Common myeloid progenitor, CD34-positive (primary cell): ENCODE measurements around the gene PTBP2.

Experiments used
- CTCF ChIA-PET: fragments of 350-600 bp; sonication (Branson Sonifier 250); formaldehyde crosslinking; loops from one replicate; lab custom pipeline; 2021; ENCODE audit warnings: antibody characterized with exemption; lab: Charles Lee
- POLR2A ChIA-PET: fragments of 350-600 bp; sonication (Branson Sonifier 250); formaldehyde crosslinking; loops from one replicate; lab custom pipeline; 2021; ENCODE audit warnings: antibody characterized with exemption; lab: Charles Lee
- DNase-seq, 3 donors: peaks; one replicate each; pipeline versions ENCODE4 v3.0.0 to v3.0.0-alpha.2; 2013
- H3K27ac ChIP-seq, 2 experiments: 1 replicate in 1 of 2; 2 replicates in 1 of 2; pipeline ENCODE4 v1.7.0; 2013; ENCODE audit warnings: inconsistent platforms in 2 of 2, low read length in 2 of 2, mild to moderate bottlenecking in 2 of 2, low read depth in 1 of 2, moderate library complexity in 1 of 2; ENCODE audit not compliant: severe bottlenecking in 2 of 2, insufficient read depth in 1 of 2, poor library complexity in 1 of 2
- H3K27me3 ChIP-seq, 5 experiments: replicated peaks in 2 of 5; 1 replicate in 3 of 5; 2 replicates in 2 of 5; pipeline versions ENCODE4 v1.6.1 to v1.7.0; 2013; ENCODE audit warnings: low read length in 4 of 5, mild to moderate bottlenecking in 2 of 5, moderate library complexity in 2 of 5, inconsistent platforms in 1 of 5; ENCODE audit not compliant: insufficient read depth in 5 of 5, control insufficient read depth in 4 of 5
- H3K36me3 ChIP-seq, 4 experiments: 1 replicate in 2 of 4; 2 replicates in 2 of 4; pipeline versions ENCODE4 v1.6.1 to v1.7.0; 2013; ENCODE audit warnings: low read length in 3 of 4, control low read depth in 1 of 4, mild to moderate bottlenecking in 1 of 4; ENCODE audit not compliant: control insufficient read depth in 4 of 4, insufficient read depth in 4 of 4
- H3K4me1 ChIP-seq, 4 experiments: 1 replicate in 3 of 4; 2 replicates in 1 of 4; pipeline versions ENCODE4 v1.6.1 to v1.7.1; 2013; ENCODE audit warnings: low read length in 3 of 4, mild to moderate bottlenecking in 3 of 4, control low read depth in 1 of 4, inconsistent platforms in 1 of 4, moderate library complexity in 1 of 4; ENCODE audit not compliant: control insufficient read depth in 4 of 4, insufficient read depth in 4 of 4; ENCODE audit errors: control extremely low read depth in 1 of 4
- H3K4me3 ChIP-seq, 7 experiments: 1 replicate in 4 of 7; 2 replicates in 3 of 7; pipeline versions ENCODE4 v1.5.1 to v1.7.0; 2013; ENCODE audit warnings: mild to moderate bottlenecking in 7 of 7, low read length in 6 of 7, moderate library complexity in 6 of 7, inconsistent platforms in 2 of 7, low read depth in 2 of 7, control low read depth in 1 of 7; ENCODE audit not compliant: insufficient read depth in 4 of 7, control insufficient read depth in 1 of 7; ENCODE audit errors: extremely low read depth in 1 of 7
- H3K9me3 ChIP-seq, 5 experiments: 1 replicate in 4 of 5; 2 replicates in 1 of 5; pipeline versions ENCODE4 v1.6.1 to v1.7.1; 2013; ENCODE audit warnings: low read length in 4 of 5, mild to moderate bottlenecking in 2 of 5, inconsistent platforms in 1 of 5, low read depth in 1 of 5, moderate library complexity in 1 of 5; ENCODE audit not compliant: control insufficient read depth in 4 of 5, insufficient read depth in 2 of 5; ENCODE audit errors: control extremely low read depth in 1 of 5
- WGBS: methylation state at CpG from one replicate; pipeline ENCODE4 v1.1.5; 2013; ENCODE audit not compliant: insufficient coverage; 5-methylcytosine and 5-hydroxymethylcytosine counted together

PTBP2 gene

GRCh38 chr1:96843601-96844000 is 122.0 kb downstream of the PTBP2 start:
- Histone ChIP-seq H3K4me3 (no peak overlapping the region), H3K36me3 (no peaks in the 10 kb centered on the region), H3K27ac (no peak overlapping the region), H3K27me3 (no peaks in the 10 kb centered on the region), H3K4me1 (peaks cover 0 to 6% (median 0%) of the 10 kb centered on the region in 4 experiments), H3K9me3 (no peaks in the 10 kb centered on the region)
- WGBS = 91% methylated on average over 1 of the region's 1 CpG
- POLR2A ChIA-PET = no interaction called here
- DNase-seq = no peak
- CTCF ChIA-PET = interaction anchor here (0.9 kb wide), 1 partner anchor 607 kb away, joined by 3 read pairs; no protein-coding TSS in a partner anchor

- CTCF ChIA-PET = interaction anchor here (1.4 kb wide), 1 partner anchor 609 kb away, joined by 7 read pairs; no protein-coding TSS in a partner anchor
- peak; percentile 26 to 60 (median 42) for DNase-seq
Observed at GRCh38 chr1:96845464-96845863, 123.9 kb downstream of the PTBP2 start.

GRCh38 chr1:96861836-96862235 is 140.3 kb downstream of the PTBP2 start:
- H3K27me3 ChIP-seq = no peaks in the 10 kb centered on the region
- DNase-seq = no peak
- ChIA-PET POLR2A (no interaction called here), CTCF (no interaction called here)
- no peak overlapping the region for H3K27ac ChIP-seq
- no peaks in the 10 kb centered on the region for H3K36me3 ChIP-seq
- H3K4me3 ChIP-seq = no peak overlapping the region
- peaks cover 0 to 3% (median 0%) of the 10 kb centered on the region in 5 experiments for H3K9me3 ChIP-seq
- WGBS = 100% methylated on average over 2 of the region's 2 CpGs
- H3K4me1 ChIP-seq = no peaks in the 10 kb centered on the region

More at GRCh38 chr1:96845464-96845863, 123.9 kb downstream of the PTBP2 start:
- Histone ChIP-seq H3K27me3 (no peaks in the 10 kb centered on the region), H3K4me1 (peaks cover 0 to 6% (median 0%) of the 10 kb centered on the region in 4 experiments), H3K9me3 (no peaks in the 10 kb centered on the region), H3K36me3 (no peaks in the 10 kb centered on the region), H3K27ac (no peak overlapping the region), H3K4me3 (no peak overlapping the region)
- POLR2A ChIA-PET = no interaction called here
- 55% methylated on average over 5 of the region's 8 CpGs for WGBS

GRCh38 chr1:96863449-96863848 is 141.9 kb downstream of the PTBP2 start:
- Histone ChIP-seq H3K4me1 (no peaks in the 10 kb centered on the region), H3K27me3 (no peaks in the 10 kb centered on the region), H3K36me3 (no peaks in the 10 kb centered on the region), H3K9me3 (peaks cover 0 to 4% (median 0%) of the 10 kb centered on the region in 5 experiments), H3K4me3 (no peak overlapping the region), H3K27ac (no peak overlapping the region)
- no peak for DNase-seq
- CTCF ChIA-PET = no interaction called here
- 71% methylated on average over 2 of the region's 5 CpGs for WGBS
- POLR2A ChIA-PET = no interaction called here
